GM21526 (cell line): Measurements from ENCODE around the gene QSOX1.
A peak's percentile ranks its signal among the peaks of the same experiment; 100 is the strongest.

Experiments
- ATAC-seq: cut with Tn5 transposase; IDR thresholded peaks from one replicate; pipeline ENCODE4 v1.9.1; 2021; ENCODE audit warnings: moderate library complexity; ENCODE audit not compliant: unreplicated experiment, low FRiP score

QSOX1 gene

DNA sequence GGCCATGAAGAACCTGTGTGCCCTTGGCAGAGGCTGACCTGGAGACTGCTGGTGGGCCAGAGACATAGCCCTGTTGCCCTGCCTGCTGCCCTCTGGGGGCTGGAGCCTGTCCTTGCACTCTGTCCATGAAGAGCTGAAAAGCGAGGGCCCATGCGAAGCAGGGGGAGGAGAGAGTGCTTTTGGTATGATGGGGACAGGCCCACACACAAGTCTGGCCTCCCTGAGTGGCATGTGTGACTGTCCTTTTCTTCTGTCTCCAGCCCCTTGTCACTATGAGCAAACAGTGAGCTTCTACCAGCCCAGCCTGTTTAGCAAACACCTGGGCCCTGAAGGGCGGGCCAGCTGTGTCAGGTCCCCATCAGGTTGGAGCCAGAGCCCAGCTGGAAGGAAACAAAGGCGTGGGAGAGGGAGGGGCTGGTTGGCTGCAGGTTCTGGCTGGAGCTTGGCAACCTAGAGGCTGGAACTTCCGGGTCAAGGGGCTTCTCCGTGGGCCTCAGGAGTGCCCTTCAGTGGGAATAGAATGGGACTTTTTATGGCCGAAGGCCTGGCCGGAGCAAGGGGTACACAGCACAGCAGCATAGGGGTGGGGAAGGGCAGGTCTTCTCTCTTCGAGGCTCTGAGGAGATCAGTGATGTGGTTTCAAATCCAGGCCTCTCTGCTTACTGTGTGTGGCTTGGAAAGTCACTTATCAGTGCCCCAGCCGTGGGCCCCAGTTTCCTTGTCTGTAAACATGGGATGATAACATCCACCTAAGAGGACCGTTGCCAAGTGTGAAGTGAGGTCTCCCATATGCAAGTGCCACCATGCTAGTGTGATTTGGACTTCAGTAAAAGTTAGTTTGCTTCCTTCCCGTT is 14.3 kb downstream of the QSOX1 start:
- ATAC-seq = peak; percentile 71

DNA sequence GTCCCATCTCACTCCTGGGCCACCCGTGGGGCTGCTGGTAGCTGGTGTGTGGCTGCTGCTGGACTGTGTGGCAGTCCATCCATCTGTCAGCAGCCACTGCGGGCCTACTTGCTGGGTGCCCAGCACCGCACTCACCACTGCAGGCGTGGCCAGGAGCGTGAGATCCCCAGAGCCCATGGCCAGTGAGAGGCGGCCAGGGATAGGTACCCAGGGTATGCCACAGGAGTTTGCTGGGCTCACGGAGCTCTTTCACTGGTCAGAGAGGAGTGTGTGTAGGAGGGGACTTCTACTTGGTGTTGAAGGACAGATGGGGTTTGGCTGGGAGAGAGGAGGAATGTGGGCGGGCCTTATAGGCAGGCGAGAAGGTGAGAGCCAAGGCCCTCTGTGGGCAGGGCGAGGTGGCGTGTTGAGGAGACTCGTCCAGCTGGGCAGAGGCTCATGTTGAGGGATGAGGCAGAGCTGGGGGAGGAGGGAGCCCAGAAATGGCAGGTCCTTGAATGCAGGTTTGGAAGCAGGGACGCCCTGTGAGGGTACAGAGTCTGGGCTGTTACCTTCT is 15.0 kb downstream of the QSOX1 start:
- ATAC-seq = no peak

DNA sequence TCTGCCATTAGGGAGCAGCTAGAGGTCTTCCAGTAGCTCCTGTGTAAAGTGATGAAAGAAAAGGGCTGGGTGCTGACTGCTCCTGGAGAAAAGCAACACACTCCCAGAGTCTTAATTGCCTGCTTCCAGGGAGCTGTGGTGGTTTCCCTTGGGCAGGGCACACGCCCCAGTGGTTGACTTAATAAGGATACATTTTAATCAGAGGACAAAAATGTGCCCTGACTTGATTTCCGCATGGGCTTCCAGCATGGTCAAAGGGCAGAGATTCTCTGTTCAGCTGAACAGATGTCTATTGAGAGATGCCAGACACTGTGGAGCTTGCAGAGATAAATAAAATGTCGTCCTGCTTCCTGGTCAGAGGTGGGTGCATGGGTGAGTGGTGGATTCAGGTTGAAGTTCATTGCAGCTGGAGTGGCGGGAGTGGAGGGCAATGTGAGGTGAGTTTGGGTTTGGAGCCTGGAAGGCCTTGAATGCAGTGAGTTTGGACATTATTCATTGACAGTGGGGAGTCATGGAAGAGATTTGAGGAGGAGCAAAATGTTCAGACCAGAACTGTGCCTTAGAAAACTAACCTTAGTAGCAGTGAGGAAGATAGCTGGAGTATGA is 16.0 kb downstream of the QSOX1 start:
- no peak for ATAC-seq

DNA sequence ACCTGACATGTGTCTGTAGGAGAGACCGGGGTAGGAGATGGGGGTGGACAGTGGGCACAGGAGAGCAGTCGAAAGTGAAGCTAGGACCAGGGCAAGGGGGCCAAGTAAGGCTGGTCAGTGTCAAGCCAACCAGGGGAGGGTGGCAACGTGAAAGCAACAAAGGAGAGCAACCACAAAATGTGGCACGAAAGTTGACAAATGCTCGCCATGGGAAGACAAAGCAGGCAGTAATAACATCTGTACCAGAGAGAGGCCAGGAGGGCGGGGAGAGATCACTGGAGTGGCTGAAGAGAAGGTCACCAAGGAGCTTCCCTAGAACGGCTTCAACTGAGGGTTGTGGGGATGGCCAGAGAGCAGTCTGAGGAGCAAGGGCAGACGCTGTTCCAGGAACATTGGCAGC is 17.0 kb downstream of the QSOX1 start:
- ATAC-seq = no peak

DNA sequence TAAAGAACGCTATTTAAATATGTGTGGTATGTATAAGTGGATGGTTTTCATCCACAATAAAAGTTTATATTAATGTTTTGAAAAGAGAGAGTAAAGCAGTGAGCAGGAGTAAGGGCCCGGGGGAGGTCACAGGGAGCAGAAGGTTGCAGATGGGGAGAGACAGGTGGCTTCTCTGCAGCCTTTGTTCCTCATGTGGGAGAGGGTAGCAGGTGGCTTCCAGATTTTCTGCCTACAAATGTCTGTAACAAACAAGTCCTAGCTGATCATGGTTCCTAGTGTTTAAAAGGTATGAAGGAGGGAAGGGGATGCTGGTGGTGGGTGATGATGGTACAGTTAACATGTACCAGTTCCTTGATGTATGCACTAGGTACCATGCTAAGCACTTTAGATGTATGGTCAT is 18.8 kb downstream of the QSOX1 start:
- no peak for ATAC-seq

DNA sequence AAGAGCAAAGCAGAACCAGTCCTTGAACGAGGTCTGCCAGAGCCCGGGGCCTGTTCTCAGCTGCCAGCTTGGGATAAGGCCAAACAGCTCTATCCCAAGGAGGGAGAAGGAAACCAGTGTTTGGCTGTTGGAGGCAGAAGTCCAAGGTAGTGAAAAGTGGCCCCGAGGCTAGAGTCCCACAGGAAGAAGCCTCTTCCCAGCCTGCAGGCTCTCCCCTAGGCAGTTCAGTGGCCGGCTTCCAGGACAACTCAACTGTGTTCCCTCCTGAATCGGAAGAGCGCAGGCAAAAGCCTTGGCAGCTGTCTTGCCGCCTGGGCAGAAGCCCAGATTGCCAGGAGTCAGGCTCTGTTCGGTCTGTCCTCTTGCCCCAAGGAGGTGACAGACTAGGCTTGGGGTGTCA is 19.3 kb downstream of the QSOX1 start:
- no peak for ATAC-seq

DNA sequence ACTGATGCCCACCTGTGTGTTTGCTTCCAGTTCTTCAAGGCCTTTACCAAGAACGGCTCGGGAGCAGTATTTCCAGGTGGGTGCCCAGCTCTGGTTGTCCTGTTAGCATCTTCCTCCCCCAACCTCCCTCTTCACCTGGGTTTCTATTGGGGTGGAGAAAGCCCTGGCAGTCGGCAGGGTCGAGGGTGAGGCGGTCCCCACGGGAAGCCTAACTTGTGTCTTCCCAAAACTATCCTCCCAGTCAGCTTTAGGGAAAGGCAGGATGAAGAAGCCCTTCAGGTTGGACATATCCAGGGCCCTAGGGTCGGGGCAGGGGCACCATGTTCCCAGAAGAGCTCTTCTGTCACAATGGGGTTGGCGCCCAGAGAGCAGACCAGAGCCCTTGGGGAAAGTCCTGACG is 20.6 kb downstream of the QSOX1 start:
- ATAC-seq = no peak

DNA sequence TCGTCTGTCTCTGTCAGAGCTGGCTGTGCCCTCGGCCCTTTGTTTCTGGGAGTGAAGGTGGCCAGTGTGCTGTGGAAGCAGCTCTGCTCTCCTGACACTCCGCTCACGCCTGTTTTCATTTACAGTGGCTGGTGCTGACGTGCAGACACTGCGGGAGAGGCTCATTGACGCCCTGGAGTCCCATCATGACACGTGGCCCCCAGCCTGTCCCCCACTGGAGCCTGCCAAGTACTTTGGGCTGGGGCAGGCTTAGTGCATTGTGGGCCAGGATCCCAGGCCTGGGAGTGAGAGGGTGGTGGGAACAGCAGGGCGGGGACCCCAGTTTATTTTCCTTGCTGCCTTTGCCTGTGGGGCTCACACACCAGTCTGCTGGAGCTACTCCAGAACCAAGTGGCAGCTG is 21.1 kb downstream of the QSOX1 start:
- ATAC-seq = no peak

DNA sequence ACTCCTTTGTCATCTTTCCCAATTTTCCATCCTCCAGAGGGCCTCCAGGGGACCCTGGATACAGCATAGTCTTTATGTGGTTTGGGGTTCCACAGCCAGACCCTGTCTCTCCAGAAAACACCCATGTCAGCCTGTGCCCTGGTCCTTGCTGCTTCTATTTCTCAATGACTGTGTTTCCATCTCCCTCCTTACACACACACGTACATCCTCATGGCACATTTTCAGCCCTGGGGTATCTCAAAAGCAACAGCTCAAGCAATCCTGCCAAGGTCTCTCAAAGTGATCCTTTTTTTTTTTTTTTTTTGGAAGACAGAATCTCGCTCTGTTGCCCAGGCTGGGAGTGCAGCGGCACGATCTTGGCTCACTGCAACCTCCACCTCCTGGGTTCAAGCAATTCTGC is 22.3 kb downstream of the QSOX1 start:
- no peak for ATAC-seq

DNA sequence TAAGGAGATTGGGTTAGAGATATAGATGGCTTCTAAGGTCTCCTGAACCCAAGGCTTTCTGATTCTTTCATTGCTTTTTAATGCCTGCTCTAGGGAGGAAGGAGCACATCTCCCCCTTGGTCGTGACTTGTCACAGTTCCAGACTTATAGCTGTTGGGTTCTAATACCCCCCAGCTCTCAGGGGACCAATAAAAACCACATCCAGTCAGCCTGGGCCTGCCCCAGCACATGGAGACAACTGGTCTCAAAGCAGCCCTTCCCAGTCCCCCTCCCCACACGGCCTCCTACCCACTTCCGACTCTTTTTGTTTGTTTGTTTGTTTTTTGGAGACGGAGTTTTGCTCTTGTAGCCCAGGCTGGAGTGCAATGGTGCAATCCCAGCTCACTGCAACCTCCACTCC is 23.3 kb downstream of the QSOX1 start:
- no peak for ATAC-seq

DNA sequence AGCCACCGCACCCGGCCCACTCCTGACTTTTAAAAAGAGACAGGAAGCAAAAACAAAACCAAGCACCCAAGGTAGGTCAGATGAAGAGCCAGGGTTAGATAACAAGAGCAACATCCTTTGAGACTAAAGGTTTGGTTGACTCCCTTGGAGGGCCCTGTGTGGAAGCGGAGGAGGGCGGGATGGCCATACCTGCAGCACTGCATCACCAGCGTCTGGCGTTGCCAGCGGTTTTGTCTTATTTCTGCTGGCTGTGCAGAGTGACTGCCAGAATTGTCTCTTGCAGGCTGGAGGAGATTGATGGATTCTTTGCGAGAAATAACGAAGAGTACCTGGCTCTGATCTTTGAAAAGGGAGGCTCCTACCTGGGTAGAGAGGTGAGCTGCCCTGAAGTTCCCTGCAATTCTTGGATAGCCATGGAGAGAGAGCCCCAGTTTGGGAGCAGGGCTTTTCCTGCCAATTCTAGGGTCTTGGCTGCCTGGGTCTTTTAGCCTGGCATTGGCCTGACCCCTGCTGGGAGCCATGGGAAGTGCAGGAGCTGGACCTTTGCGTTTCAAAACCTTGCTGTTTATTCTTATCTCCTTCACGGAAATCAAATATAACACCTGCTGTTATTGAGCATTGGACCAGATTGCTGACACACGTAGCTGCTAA is 24.0 kb downstream of the QSOX1 start:
- ATAC-seq = no peak

DNA sequence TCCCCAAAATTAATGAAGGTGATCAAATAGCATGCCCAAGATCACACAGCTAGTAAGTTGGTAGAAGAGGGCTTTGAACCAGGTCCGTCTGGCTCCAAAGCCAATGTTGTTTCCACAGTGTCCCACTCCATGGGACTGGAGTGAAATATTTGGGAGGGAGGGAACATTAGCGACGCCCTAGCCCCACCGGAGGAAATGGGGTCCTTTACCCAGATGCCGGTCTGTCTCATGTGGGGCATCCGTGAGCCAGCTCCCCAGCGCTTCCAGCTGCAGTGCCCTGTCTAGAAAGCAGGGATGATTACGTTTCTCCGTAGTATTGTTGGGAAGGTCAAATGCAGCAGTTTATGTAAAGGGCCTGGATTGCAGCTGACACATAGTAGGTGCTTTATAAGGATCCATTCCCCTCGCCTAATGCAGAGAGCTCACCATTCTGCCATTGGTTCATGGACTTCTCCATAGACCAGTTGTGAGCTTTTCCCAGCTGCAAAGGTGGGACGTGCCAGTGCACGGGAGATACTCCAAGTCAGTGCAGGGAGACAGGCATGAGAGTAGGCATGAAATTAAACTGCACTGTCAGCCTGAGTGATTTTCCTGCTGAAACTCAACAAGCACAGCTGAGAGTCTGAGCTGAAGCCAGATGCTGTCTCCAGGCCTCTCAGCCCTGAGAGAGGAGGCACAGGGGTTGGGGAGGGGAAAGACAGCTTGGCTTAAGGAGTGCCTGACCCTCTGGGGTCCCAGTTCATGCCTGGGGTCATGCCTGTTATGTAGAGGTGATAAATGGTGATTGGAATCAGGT is 24.7 kb downstream of the QSOX1 start:
- no peak for ATAC-seq

DNA sequence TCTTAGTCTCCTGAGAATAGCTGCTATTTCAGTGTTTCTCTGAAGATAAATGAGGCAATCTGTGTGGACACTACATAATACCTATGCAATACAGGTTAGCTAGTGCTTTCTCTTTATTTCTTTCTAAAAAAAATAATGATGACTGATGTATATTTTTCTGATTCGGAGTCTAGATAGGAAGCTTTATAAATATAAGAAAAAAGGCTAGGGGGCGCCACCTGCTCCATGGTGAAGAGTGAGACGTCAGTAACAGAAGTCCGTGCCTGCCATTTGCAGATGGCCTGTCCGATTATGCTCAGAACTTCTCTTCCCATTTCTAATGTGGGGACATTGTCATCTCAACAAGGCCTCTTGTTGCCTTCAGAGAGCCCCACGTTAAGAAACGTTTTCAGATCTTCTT is 26.4 kb downstream of the QSOX1 start:
- no peak for ATAC-seq

DNA sequence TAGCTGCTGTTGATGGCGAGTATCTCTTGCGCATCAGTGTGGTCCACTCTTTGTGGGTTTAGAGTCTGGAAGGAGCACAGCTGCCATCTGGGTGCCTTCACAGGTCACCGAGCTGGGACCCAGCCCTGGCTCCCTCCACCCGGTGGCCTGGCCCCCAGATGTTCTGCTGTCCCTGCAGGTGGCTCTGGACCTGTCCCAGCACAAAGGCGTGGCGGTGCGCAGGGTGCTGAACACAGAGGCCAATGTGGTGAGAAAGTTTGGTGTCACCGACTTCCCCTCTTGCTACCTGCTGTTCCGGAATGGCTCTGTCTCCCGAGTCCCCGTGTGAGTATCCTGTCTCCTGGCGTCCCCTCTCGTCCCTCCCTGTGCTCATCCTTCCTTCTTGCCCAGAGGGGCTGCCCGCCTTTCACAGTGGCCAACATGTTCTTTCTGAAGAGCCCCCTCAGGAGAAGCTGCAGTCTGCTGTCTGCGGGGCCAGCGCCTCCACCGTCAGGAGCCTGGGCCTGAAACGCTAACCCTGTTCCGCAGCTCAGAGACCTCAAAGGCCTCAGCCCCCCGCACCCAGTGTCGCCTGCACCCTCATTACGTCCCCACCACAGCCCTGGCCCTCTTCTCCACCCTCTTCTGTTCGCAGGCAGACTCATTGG is 27.4 kb downstream of the QSOX1 start:
- ATAC-seq = no peak

DNA sequence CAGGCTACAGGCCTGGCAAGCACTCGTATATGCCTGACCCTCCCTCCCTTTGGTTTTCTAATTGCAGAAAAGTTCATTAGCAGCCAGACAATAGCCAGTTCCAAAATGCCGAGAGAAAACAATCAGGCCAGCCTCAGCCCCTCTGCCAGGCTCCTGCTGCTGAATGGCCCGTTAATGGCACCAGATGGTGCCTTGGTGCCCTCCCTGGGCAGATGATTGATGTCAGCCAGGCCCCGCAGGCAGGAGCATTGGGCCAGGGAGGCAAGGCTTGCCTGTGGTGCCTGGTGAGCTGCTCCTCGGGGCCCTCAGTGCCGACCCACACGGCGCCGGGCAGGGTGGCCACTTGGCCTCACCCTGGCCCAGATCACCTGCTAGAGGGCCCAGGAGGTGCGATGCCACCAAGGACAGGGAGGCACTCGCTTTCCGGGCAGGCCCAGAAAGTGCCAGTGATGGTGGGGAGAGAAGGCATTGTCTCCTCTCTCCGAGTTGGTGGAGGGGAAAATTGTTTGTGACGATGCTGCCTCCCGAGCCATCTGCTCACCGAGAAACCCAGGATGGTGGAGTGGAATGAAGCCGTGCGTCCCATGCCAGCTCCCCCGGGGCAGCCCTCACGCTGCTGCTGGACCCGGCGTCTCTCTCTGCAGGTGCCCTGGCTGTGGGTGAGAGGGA is 28.1 kb downstream of the QSOX1 start:
- ATAC-seq = no peak

DNA sequence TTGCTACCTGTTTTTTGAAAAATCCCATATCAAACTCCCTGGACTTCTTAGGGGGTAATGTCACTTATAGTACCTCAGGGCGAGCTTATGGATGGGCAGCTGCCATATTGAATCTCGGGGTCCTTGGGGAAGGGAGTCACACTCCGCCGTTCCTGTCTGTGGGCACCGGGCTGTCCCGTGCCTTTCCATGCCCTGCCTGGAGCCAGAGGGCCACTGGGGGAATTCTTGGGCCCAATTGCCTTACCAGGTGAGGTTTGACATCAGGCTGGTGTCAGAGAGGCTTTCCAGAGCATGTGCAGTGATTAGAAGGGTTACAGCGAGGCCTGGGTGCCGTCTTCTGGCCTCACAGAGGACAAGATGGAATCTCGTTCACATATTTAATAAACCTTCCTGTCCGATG is 28.8 kb downstream of the QSOX1 start:
- no peak for ATAC-seq

DNA sequence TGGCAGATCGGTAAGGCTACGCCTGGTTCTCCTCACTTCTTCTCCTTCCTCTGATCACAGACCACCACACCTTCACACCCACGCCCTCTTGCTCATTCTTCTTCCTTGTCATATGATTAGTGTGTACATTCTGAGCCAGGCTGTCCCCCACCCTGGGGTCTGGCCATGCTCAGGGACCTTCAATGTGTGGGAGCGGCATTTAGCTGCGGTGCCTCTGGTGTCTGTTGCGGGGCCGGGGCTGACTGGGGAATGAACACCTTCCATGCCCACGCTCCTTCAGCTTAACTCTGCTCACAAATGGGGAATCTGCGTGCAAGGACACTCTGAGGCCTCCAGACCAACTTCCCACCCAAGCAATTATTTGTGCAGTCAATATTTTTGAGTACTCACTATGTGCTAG is 29.4 kb downstream of the QSOX1 start:
- ATAC-seq = no peak

DNA sequence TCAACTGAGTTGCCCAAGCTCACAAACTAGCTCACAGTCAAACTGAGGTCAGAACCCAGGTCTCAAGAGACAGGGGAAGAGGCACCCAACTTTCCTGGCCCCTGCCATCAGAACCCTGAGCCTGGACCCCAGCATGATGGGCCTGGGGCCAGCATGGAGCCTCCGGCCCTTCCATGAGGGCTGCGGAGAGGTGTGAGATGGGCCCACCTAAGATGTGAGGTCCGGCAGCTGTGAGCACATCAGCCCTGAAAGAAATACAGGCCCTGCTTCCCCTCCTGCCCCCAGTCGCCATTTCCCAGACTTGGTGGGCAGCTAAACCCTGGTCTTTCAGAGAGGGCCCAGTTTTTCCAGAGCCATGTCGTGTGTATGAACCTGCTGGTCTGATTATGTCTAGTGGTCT is 30.6 kb downstream of the QSOX1 start:
- ATAC-seq = no peak

DNA sequence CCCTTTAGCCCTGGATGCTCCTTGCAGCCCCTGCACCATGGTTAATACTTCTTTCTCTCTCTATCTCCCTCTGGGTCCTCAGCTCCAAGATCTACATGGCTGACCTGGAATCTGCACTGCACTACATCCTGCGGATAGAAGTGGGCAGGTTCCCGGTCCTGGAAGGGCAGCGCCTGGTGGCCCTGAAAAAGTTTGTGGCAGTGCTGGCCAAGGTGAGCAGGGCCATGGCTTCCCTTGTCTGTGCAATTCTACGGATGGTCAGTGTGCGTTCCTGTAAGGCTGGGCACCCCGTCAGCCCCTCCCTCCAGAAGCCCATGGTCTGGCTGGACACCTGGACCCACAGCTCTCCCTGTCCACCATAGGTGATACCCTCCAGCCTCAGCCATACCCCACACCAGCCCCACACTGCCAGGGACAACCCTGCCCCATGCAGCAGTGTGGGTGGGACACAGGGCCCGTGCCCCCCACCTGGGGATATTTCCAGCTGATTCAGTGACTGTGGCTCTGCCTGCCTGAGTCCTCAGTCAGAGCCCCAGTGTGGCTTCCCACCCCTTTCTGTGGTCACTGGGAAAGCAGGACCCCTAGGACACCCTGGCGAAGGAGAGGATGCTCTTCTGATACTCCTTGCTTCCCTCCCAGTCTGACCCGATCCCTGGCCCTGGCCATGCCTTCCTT is 31.4 kb downstream of the QSOX1 start:
- ATAC-seq = no peak
